ENCODE data around the gene CFAP52. TPM values are rescaled to one million over a fixed set of nuclear protein-coding genes. Genes with fewer than 3 reads are reported as not detected.

Gene CFAP52
- total RNA-seq, 2 experiments from 2014 or later: not detected

- Mint-ChIP-seq H3K9me3 (peaks cover 10% of the 10 kb centered on the region), H3K27ac (no peak overlapping the region), H3K4me3 (no peak overlapping the region), H3K36me3 (peaks cover 5% of the 10 kb centered on the region), H3K4me1 (no peaks in the 10 kb centered on the region), H3K27me3 (no peaks in the 10 kb centered on the region)
- no peak for DNase-seq
These were observed 108.6 kb downstream of the CFAP52 start for GRCh38 chr17:9684955-9685621.

Other genes with a start within 250 kb of the CFAP52 start
- 10 to 100 TPM; 50.8 to 59.9 TPM for gene STX8, start 822 bp upstream of the CFAP52 start, total RNA-seq
- under 1 TPM; 0.39 to 0.40 TPM for gene USP43, start 68.9 kb downstream of the CFAP52 start, total RNA-seq
- gene DHRS7C, start 214.9 kb downstream of the CFAP52 start, total RNA-seq: not detected
- not detected for gene GSG1L2, start 245.4 kb downstream of the CFAP52 start, total RNA-seq
- gene GLP2R, start 249.3 kb downstream of the CFAP52 start, total RNA-seq: not detected

Measured in activated naive CD8-positive, alpha-beta T cell treated with anti-CD3 and anti-CD28 coated beads for 36 hours (primary cell).